ENCODE measurements around the gene SLC16A6.
A peak's percentile ranks its signal among the peaks of the same experiment; 100 is the strongest.
"Not testable (repeated sequence)": the region's sequence is repeated elsewhere in the genome, so short reads cannot be mapped to it uniquely, and the experiment has no call there.

Gene SLC16A6

DNA sequence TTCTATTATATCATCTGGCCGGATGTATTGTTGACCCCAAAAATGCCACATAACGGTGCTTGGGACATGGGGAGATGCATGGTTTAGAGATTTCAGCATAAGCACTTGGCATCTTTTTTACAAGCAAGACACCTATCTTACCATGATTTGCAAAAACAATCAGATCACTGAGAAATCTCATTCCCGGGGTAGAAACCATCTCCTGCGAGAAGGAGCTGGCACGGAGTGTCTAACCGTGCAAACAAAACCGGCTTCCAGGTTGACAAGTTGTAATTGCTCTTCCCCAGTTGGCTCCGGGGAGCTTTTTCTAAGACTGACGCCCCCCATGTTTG is 1.0 kb downstream of the SLC16A6 start:
- DNase-seq (ENCODE audit: low spot score): no peak

DNA sequence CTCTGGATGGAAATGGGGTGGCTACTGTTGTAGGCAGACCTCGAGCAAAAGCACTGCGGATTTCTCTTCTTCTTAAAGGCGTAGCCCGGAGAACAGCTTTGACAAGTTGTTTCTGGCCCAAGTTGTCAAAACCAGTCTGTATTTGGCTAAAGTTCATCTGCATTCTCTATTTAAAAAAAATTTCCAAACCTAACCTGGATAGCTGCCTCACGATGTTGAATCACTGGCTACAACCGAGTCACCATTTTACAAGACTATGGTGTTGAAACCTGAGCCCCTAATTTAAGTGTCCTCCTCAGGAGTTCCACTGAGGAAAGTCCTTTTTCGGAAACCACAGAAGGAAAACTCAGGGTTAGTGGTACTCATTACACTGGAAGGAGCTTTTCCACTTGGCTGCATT is 1.5 kb downstream of the SLC16A6 start:
- DNase-seq (ENCODE audit: low spot score): no peak

DNA sequence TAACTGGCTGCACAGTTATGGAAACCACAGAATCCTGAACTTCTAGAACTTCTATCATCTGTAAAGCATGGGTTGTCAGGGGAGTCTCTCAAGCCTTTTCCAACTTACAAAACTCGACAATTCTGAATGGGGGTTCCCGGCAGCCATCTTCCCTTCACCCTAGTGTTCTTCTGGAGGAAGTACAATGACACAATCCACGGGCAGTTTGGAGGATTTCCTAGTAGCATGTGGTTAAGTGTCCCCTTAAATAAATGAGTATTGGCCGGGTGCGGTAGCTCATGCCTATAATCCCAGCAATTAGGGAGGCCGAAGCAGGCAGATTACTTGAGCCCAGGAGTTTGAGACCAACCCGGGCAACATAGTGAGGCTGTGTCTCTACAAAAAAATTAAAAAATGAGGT is 2.1 kb downstream of the SLC16A6 start:
- DNase-seq (ENCODE audit: low spot score): peak; percentile 21

DNA sequence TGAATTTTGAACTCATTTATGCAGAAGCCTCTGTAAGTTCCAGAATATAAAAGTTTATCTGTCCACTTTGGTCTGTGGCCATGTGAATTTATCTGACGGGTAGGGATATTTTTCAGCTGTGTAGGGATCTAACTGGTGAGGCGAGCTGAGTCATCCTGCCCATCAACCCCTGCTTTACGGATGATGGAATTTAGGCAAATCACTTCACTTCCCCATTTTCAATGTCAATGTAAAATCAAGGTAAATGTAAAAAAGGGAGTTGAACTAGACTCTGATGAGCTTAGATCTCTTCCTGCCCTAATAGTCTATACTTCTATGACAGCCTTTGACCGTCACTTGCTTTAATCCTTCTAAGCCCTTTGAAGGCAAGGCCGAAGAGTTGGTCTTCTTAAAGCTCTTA is 2.6 kb downstream of the SLC16A6 start:
- DNase-seq (ENCODE audit: low spot score): no peak

DNA sequence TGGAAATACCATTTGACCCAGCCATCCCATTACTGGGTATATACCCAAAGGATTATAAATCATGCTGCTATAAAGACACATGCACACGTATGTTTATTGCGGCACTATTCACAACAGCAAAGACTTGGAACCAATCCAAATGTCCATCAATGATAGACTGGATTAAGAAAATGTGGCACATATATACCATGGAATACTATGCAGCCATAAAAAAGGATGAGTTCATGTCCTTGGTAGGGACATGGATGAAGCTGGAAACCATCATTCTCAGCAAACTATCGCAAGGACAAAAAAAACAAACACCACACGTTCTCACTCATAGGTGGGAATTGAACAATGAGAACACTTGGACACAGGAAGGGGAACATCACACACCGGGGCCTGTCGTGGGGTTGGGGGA is 9.0 kb downstream of the SLC16A6 start:
- not testable (repeated sequence) for DNase-seq (ENCODE audit: low spot score)

DNA sequence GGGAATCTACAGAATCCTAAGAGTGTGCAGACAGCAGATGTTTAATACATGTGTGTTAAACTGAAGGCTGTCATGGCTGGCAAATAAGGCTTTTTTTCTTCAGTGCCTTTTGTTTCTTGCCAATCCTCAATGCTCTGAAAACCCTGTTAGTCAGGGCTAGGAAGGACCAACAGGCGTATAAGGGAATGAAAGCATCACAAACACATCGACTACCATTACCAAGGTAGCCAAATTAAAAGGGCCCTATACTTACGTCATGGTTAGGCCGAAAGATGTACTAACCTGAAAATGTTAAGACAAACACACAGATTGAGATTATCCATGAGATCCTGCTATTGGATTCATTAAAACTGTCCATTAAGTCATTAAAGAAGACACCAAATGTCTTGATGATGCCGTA is 13.1 kb downstream of the SLC16A6 start:
- no peak for DNase-seq (ENCODE audit: low spot score)

DNA sequence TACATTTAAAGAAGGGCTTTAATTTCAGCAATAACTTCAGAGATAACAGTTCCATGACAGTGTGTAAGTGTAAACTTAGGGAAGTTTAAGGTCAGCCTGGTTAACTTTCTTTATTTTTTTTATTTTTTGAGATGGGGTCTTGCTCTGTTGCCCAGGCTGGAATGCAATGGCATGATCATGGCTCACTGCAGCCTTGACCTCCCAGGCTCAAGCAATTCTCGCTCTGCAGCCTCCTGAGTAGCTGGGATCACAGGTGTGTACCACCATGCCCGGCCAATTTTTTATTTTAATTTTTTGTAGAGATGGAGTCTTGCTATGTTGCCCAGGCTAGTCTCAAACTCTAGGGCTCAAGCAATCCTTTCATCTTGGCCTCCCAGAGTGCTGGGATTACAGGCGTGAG is 14.6 kb downstream of the SLC16A6 start:
- DNase-seq (ENCODE audit: low spot score): not testable (repeated sequence)

DNA sequence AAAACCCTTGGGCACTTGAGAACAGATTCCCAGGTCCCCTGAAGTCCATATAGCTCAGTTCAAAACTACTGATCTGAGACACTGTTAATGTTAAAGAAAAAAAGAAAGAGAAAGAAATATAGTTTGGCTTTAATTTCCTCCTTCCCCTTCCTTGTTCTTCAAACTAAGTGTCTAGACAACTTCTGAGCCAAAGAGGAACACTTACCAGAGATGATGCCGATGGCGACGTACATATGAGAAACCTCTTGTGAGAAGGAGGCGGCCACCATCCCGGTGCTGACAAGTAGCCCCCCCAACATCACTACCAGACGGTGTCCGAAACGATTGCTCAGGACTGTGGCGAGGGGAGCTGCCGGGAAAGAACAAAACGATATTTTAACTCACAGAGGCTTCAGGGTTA is 17.2 kb downstream of the SLC16A6 start:
- no peak for DNase-seq (ENCODE audit: low spot score)

DNA sequence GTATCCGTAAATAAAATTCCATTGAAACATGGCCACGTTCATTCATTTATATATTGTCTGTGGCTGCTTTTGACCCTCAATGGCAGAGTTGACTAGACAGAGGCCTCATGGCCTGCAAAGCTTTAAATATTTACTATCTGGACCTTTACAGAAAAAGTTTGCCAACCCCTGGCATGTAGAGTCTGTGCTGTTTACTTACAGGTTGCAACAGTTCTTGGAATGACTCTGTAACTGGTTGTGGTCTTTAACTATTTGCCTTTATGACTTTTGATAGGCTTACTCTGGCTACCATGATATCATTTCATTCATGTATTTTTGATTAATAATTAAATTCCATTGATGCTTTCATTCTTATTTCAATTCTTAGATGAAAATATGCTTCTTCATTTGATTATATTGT is 25.1 kb downstream of the SLC16A6 start:
- DNase-seq (ENCODE audit: low spot score): not testable (repeated sequence)

DNA sequence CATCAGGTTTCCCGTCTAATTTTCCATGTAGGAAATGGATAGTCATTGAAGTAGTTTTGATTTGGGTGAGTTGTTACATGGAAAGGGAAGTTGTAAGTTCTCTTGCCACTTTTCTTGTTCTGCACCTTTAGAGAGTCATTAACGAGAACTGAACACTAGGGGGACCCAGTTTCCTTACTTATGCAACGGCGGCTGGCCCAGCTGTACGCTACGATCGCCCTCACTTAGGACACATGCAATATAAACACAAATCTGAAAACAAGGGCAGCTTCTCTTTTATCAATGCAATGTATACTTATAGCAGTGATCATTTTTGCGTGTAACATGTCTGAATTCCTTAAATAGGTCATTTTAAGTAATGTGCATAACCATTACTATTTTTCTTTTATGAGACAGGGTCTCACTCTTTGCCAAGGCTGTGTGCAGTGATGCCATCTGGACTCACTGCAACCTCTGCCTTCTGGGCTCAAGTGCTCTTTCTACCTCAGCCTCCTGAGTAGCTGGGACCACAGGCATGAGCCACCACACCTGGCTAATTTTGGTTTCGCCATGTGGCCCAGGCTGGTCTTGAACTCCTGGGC is 27.7 kb downstream of the SLC16A6 start:
- DNase-seq (ENCODE audit: low spot score): peak; percentile 79

DNA sequence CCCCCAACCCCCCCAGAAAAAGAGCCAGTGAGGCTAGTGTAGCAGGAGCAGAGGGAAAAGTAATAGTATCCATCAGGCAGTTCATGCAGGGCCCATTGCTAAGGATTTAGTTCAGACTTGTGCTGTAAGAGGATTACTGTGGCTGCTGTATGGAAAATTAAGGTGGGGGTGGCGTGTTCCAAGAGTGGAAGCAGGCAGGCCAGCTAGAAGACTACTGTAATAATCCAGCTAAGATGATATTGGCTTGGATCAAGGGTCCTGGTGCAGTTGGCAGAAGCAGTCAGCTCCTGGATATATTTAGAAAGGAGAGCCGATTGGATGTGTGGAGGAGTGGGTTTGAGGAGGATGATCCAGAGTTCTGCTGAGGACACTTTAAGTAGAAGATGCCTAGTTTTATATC is 28.5 kb downstream of the SLC16A6 start:
- not testable (repeated sequence) for DNase-seq (ENCODE audit: low spot score)

DNA sequence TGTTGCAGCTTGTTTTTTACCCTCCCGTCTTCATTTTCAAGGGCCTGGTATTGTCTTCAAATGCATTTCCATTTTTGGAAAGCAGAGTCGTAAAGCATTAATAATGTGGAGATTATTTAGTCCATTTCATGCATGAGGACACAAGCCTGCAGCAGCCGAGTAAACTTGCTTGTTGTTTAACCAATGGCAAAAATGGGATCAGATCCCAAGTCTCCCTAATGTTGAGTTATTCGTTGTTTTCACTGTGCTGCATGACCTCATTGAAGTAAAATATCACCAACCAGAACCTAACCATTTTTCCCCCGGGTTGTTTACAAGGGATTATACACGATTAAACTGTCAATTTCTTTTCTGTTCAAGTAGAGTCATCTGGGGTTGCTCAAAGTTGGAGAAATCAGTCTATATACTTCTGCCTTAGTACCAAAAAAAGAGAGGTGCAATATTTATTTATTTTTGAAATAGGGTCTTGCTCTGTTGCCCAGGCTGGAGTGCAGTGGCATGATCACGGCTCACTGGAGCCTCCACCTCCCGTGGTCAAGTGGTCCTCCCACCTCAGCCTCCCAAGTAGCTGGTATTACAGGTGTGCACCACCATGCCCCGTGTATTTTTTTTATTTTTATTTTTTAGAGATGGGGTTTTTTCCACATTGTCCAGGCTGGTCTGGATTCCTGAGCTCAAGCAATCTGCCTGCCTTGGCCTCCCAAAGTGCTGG is 30.7 kb downstream of the SLC16A6 start:
- no peak for DNase-seq (ENCODE audit: low spot score)

DNA sequence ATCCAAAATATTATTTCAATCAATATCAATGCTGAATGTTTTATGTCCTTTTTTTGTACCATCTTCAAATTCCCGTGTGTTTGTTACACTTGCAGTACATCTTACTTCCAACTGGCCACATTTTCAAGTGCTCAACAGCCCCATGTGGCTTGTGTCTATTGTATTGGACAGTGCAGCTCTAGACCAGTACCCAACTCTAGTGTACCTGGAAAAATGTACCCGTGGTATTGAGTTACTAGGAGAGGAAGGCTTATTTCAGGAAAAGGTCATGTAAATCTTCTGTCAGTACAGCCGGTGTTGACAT is 31.3 kb downstream of the SLC16A6 start:
- not testable (repeated sequence) for DNase-seq (ENCODE audit: low spot score)

DNA sequence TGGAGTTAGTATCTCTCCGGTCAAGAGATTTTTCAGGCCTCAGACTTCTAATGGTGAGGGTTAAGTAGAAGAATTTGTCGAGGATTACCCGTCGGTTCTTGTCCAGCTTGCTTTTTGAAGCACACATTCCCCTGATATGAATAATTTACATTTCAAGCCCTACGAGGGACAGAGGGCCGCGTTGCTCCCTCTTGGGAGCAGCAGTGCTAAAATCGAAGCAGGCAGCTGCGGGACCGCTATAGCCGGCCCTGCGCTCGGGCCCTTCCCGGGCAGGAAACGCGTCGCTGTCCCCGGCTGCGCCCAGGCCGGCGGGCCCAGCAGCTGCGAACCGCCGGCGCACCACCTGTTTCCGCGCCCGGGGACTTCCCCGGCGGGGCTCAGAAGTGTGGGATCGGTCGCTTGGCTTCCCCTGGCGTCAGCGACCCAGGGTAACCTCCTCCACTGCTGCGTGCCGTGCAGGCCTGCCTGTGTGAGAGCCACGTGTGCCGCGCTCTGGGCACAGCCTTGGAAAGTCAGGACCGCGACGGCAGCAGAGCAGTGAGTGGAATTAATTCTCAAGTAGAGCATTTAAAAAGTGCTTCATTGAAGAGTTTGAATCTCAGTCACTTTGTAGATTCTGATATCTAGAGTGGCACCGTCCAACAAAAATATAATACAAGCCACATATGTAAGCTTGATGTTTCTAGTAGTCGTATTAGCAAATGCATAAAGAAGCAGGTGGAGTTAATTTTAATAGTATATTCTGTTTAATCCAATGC is 31.9 kb downstream of the SLC16A6 start:
- DNase-seq (ENCODE audit: low spot score): peak; percentile 86

DNA sequence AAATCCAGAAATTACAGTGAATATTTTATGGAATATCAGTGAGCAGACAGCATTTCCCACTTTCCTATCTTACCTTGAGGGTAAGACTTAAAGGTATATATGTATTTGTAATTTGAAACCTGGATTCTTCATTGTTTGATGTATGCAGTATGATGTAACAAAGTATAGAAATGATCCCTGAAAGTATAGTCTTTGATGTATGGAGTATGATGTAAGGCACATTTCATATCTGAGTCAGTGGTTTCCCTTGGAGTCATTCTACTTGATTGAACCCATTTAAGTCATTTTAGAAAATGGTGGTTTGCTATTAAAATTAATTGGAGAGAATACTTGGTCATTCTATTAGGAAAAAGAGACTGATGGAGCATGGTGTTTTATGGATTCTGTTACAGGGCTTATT is 33.0 kb downstream of the SLC16A6 start:
- no peak for DNase-seq (ENCODE audit: low spot score)

DNA sequence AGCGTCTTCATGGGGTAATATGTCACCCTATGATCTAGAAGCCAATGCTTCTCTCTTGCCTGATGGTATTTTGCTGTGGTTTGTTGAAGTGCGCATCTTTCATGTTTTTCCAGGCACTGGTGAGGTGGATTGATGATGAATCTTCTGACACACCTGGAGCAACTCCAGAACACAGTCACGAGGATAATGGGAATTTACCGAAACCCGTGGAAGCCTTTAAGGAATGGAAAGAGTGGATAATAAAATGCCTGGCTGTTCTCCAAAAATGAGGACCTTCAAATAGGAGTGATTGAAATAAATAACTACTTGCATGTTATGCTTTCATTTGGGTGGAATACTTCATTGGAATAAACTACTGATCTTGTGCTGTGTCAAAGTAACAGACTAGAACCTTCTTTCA is 34.2 kb downstream of the SLC16A6 start:
- not testable (repeated sequence) for DNase-seq (ENCODE audit: low spot score)

DNA sequence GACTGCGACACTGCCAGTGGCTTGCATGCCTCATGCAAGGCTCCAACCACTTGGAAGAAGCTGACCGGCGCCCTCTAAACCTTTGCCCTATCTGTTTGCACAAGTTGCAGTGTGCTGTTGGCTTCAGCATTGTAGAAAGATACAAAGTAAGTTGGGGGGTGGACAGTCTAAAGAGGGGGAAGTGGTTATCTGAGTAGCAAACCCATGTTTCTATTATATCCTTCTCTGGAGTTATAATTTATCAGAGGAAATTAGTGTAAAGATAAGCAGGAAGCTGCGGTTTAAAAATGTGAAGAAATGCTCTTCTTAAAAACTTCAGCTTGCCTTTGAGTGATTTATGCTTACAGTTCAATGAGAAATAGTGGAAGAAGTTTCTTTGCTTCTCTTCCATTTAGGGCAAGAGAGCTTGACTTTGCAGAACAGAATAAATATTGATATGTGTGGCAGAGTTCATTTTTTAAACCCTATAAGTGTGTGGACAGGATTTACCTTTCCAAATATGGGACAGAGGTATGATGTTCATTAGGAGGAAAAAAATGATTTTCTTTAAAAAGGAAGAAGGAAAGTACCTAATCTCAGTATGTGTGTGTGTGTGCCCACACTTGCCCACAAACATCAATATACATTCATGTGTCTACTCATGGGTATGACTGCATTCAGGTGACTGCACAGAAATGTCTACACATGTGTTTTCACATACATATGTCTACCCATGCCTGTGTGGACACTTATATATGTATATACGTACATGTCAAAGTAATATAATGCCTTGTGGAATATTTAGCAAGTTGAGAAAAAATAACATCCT is 35.0 kb downstream of the SLC16A6 start:
- DNase-seq (ENCODE audit: low spot score): peak; percentile 43

DNA sequence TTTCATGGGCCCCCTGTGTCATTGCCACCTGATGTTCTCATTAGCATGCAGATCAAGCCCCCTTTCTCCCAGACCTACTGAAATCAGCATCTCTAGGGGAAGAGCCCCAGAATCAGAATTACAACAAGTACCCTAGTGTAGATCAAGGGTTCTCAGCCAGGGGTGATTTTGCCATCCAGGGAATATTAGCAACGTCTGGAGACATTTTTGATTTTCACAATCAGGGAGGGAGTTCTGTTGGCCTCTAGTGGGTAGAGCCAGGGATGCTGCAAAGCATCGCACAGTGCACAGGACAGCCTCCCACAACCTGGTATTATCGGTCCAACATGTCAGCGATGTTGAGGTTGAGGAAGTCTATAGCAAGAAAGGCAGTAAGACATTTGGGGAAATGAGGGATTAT is 35.8 kb downstream of the SLC16A6 start:
- DNase-seq (ENCODE audit: low spot score): no peak

DNA sequence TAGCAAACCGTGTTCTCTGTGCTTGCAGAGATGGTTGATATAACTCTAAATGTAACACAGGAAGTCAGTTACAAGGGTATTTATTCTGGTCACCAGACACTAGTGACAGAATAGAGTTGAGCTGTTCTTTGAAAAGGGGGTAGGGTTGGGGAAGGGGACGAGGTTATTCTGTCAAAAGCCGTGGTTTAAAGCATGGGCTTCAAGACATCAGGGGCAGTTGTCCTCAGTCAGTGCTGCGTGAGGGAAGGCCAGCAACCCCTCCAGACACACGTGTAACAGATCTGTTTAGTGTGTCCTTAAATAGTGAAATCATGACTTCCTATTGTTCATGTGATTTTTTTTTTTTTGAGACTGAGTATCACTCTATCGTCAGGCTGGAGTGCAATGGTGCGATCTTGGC is 37.5 kb downstream of the SLC16A6 start:
- peak; percentile 30 for DNase-seq (ENCODE audit: low spot score)

DNA sequence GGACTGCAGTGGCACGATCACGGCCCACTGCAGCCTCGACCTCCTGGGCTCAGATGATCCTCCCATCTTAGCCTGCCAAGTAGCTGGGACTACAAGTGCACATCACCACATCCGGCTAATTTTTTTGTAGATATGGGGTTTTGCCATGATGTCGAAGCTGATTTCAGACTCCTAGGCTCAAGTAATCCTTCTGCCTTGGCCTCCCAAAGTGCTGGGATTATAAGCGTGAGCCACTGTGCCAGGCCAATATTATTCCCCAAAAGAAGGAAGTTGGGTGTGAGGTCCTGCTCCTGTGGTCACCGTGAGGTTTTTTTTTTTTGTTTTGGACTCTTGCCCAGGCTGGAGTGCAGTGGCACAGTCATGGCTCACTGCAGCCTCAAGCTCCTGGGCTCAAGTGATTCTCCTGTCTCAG is 41.6 kb downstream of the SLC16A6 start:
- peak; percentile 43 for DNase-seq (ENCODE audit: low spot score)

DNA sequence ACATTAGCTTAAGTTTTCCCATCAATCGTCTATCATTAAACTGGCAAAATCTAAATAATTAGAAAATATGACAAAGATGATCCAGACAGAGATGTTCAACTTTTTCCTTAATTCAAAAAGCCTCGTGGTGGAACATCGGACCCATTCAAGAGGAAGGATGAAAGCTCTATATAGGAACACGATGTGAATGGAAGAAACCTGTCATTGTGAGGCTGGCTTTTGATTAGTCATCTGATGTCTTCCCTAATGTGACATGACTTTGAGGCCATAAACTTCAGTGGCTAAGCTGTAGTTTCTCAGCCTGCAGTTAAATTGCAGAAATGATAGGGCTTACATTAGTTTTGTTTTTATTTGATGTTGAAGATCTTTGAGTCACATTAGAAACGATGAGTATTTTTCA is 42.0 kb downstream of the SLC16A6 start:
- peak; percentile 61 for DNase-seq (ENCODE audit: low spot score)

DNA sequence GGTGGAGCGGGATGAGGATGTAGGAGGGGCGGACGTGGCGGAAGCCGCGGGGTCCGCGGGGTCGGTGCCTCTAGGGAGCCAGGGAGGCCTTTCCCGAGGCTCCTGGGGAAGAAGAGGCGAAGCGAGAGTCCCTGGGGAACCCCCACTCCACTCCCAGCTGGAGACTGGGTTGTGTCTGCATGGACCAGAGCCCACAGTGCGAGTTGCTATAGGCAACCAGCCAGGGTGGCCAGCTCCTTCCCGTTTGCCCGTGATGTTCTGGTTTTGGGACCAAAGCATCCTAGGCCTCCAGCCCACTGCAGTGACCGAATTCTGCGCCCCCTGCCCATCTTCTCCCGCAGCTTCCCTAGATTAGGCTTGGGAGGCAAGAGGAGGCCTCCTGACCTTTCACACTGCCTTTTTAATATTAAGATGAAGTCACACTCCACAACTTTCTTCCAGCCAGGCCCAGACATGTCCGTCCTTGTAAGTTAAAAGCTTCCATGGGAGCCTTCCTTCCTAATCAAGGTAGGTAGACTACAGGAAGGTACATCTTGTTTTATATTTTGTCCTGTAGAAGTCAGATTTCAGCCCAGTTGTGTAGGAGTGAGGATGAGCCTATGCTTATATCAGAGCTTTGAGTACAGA is 42.6 kb downstream of the SLC16A6 start:
- DNase-seq (ENCODE audit: low spot score): no peak
